IMR-90 (cell line): ENCODE results near the gene RHO. TPM values are rescaled to one million over a fixed set of nuclear protein-coding genes. Genes with fewer than 3 reads are reported as not detected.

ENCODE experiments used
- ATAC-seq: fragments of 200-7000 bp; cut with Tn5 transposase; 2 replicates; pipeline ENCODE4 v1.9.1; 2020; ENCODE audit warnings: low read depth, mild to moderate bottlenecking, moderate library complexity
- BruUV-seq: library from RNA; stranded (reverse); fragments of 400-500 nt; replicated peaks from 2 replicates; lab custom pipeline; 2021; lab: Mats Ljungman, UMichigan
- CTCF ChIA-PET: fragments of 300-600 bp; formaldehyde crosslinking; extraction: SDS; loops from one replicate; lab custom pipeline; 2021; ENCODE audit warnings: antibody characterized with exemption; lab: Yijun Ruan, JAX
- POLR2A ChIA-PET: fragments of 300-600 bp; sonication (Branson Sonifier 250); formaldehyde crosslinking; loops from one replicate; lab custom pipeline; 2022; ENCODE audit warnings: antibody characterized with exemption; ENCODE audit not compliant: unreplicated experiment; lab: Charles Lee
- DNase-seq: peaks from one replicate; pipeline ENCODE4 v3.0.0; 2013
- H2AFZ ChIP-seq: replicated peaks from 2 replicates; pipeline ENCODE3; 2013; ENCODE audit warnings: low read length, mild to moderate bottlenecking; ENCODE audit not compliant: poor library complexity
- H2AK5ac ChIP-seq: 2 replicates; pipeline ENCODE4 v1.6.1; 2013; ENCODE audit warnings: low read depth, low read length, inconsistent platforms
- H2AK9ac ChIP-seq: replicated peaks from 2 replicates; pipeline ENCODE3; 2013; ENCODE audit warnings: mild to moderate bottlenecking, low read depth, low read length, moderate library complexity; ENCODE audit not compliant: poor library complexity
- H2BK120ac ChIP-seq: 2 replicates; pipeline ENCODE4 v1.6.1; 2013; ENCODE audit warnings: low read depth, low read length, inconsistent platforms
- H2BK15ac ChIP-seq: 3 replicates; pipeline ENCODE4 v1.6.1; 2013; ENCODE audit warnings: low read depth, low read length, inconsistent platforms
- H2BK20ac ChIP-seq: 2 replicates; pipeline ENCODE4 v1.6.1; 2013; ENCODE audit warnings: low read depth, mild to moderate bottlenecking, inconsistent platforms, low read length, moderate library complexity
- H2BK5ac ChIP-seq: 2 replicates; pipeline ENCODE4 v1.6.1; 2013; ENCODE audit warnings: mild to moderate bottlenecking, low read depth, low read length, inconsistent platforms; ENCODE audit not compliant: poor library complexity, severe bottlenecking
- H3K14ac ChIP-seq: replicated peaks from 2 replicates; pipeline ENCODE4 v1.6.1; 2013; ENCODE audit warnings: low read depth, low read length, inconsistent platforms
- H3K18ac ChIP-seq: 2 replicates; pipeline ENCODE4 v1.6.1; 2013; ENCODE audit warnings: low read depth, low read length, control low read depth
- H3K23ac ChIP-seq: 2 replicates; pipeline ENCODE4 v1.6.1; 2013; ENCODE audit warnings: low read depth, low read length, inconsistent platforms
- H3K27ac ChIP-seq: 2 replicates; pipeline ENCODE4 v1.5.1; 2013; ENCODE audit warnings: mild to moderate bottlenecking, control low read depth, low read length; ENCODE audit not compliant: insufficient read depth
- H3K27me3 ChIP-seq: 2 replicates; pipeline ENCODE4 v1.6.1; 2013; ENCODE audit warnings: low read length; ENCODE audit not compliant: control insufficient read depth, insufficient read depth
- H3K36me3 ChIP-seq: 2 replicates; pipeline ENCODE4 v1.6.1; 2013; ENCODE audit warnings: low read length, mixed read lengths; ENCODE audit not compliant: control insufficient read depth, insufficient read depth
- H3K4ac ChIP-seq: 2 replicates; pipeline ENCODE4 v1.6.1; 2013; ENCODE audit warnings: low read depth, low read length, inconsistent platforms
- H3K4me1 ChIP-seq: 2 replicates; pipeline ENCODE4 v1.6.1; 2013; ENCODE audit warnings: low read length, mixed read lengths; ENCODE audit not compliant: control insufficient read depth, insufficient read depth
- H3K4me2 ChIP-seq: 2 replicates; pipeline ENCODE4 v1.6.1; 2013; ENCODE audit warnings: low read depth, mild to moderate bottlenecking, control low read depth, low read length, moderate library complexity
- H3K4me3 ChIP-seq: 2 replicates; pipeline ENCODE4 v1.5.1; 2013; ENCODE audit warnings: low read depth, mild to moderate bottlenecking, control low read depth, low read length, moderate library complexity; ENCODE audit not compliant: insufficient read depth
- H3K56ac ChIP-seq: 2 replicates; pipeline ENCODE4 v1.6.1; 2013; ENCODE audit warnings: low read length, inconsistent platforms; ENCODE audit not compliant: insufficient read depth; ENCODE audit errors: extremely low read depth
- H3K79me1 ChIP-seq, 2 experiments: 2 replicates each; pipeline ENCODE4 v1.6.1; 2013; ENCODE audit warnings: low read length in 2 of 2, inconsistent platforms in 1 of 2, low read depth in 1 of 2
- H3K9ac ChIP-seq: 2 replicates; pipeline ENCODE4 v1.6.1; 2013; ENCODE audit warnings: low read depth, low read length, control low read depth
- H3K9me1 ChIP-seq: 2 replicates; pipeline ENCODE4 v1.6.1; 2013; ENCODE audit warnings: low read length, inconsistent platforms; ENCODE audit not compliant: insufficient read depth
- H3K9me3 ChIP-seq: 2 replicates; pipeline ENCODE4 v1.6.1; 2013; ENCODE audit warnings: low read length; ENCODE audit not compliant: control insufficient read depth, insufficient read depth
- H4K20me1 ChIP-seq: 2 replicates; pipeline ENCODE4 v1.6.1; 2013; ENCODE audit warnings: low read length, inconsistent platforms; ENCODE audit not compliant: insufficient read depth
- H4K5ac ChIP-seq: 2 replicates; pipeline ENCODE4 v1.6.1; 2013; ENCODE audit warnings: mild to moderate bottlenecking, low read depth, low read length, control low read depth
- H4K8ac ChIP-seq, 2 experiments: 2 replicates each; pipeline ENCODE4 v1.6.1; 2013; ENCODE audit warnings: low read depth in 2 of 2, low read length in 2 of 2, control low read depth in 1 of 2, inconsistent platforms in 1 of 2
- H4K91ac ChIP-seq: 2 replicates; pipeline ENCODE4 v1.6.1; 2013; ENCODE audit warnings: low read depth, low read length, inconsistent platforms; ENCODE audit not compliant: insufficient read depth
- BHLHE40 ChIP-seq: fragments of 150-350 bp; IDR thresholded peaks from 2 replicates; pipeline ENCODE4 v1.6.1; 2016; ENCODE audit warnings: mild to moderate bottlenecking, low read depth, low read length
- CHD1 ChIP-seq: IDR thresholded peaks from 2 replicates; pipeline ENCODE4 v1.6.1; 2012; ENCODE audit warnings: low read depth, low read length, improper control_type of control experiment
- CTCF ChIP-seq: conservative IDR thresholded peaks from 2 replicates; pipeline ENCODE4 v1.5.1; 2012; ENCODE audit warnings: mild to moderate bottlenecking, low read depth, low read length, improper control_type of control experiment
- ELK1 ChIP-seq: fragments of 150-350 bp; IDR thresholded peaks from 2 replicates; pipeline ENCODE4 v1.6.1; 2016; ENCODE audit warnings: low read depth, mild to moderate bottlenecking, low read length, moderate library complexity, borderline replicate concordance
- FOS ChIP-seq: fragments of 150-350 bp; IDR thresholded peaks from 2 replicates; pipeline ENCODE4 v1.6.1; 2016; ENCODE audit warnings: low read depth, low read length
- MAFK ChIP-seq: IDR thresholded peaks from 2 replicates; pipeline ENCODE4 v1.6.1; 2012; ENCODE audit warnings: low read depth, low read length, improper control_type of control experiment
- MAZ ChIP-seq: IDR thresholded peaks from 2 replicates; pipeline ENCODE4 v1.6.1; 2012; ENCODE audit warnings: low read depth, mild to moderate bottlenecking, low read length, improper control_type of control experiment, moderate library complexity, borderline replicate concordance
- MXI1 ChIP-seq: IDR thresholded peaks from 2 replicates; pipeline ENCODE4 v1.6.1; 2012; ENCODE audit warnings: low read depth, mild to moderate bottlenecking, low read length, moderate library complexity, borderline replicate concordance
- NFE2L2 ChIP-seq: fragments of 150-350 bp; IDR thresholded peaks from 2 replicates; pipeline ENCODE4 v1.6.1; 2016; ENCODE audit warnings: low read depth, mild to moderate bottlenecking, low read length
- POLR2A ChIP-seq: IDR thresholded peaks from 2 replicates; pipeline ENCODE4 v1.6.1; 2012; ENCODE audit warnings: mild to moderate bottlenecking, low read depth, low read length
- RAD21 ChIP-seq: IDR thresholded peaks from 2 replicates; pipeline ENCODE4 v1.6.1; 2012; ENCODE audit warnings: low read length, improper control_type of control experiment
- RCOR1 ChIP-seq: IDR thresholded peaks from 2 replicates; pipeline ENCODE4 v1.6.1; 2012; ENCODE audit warnings: mild to moderate bottlenecking, low read length, improper control_type of control experiment; ENCODE audit not compliant: insufficient replicate concordance
- RFX5 ChIP-seq: IDR thresholded peaks from 2 replicates; pipeline ENCODE4 v1.8.0; 2012; ENCODE audit warnings: low read depth, mild to moderate bottlenecking, low read length, moderate library complexity
- SMC3 ChIP-seq: fragments of 150-350 bp; IDR thresholded peaks from 2 replicates; pipeline ENCODE4 v1.6.1; 2016; ENCODE audit warnings: low read depth, mild to moderate bottlenecking, antibody characterized with exemption, low read length, moderate library complexity
- USF2 ChIP-seq: fragments of 150-350 bp; IDR thresholded peaks from 2 replicates; pipeline ENCODE4 v1.6.1; 2017; ENCODE audit warnings: mild to moderate bottlenecking, antibody characterized with exemption, low read length, low read depth
- WGBS, 2 experiments: methylation state at CpG; one replicate each; pipeline versions ENCODE4 v1.1.5 to v1.1.7; 2013; ENCODE audit warnings: missing lambda C conversion rate in 2 of 2; ENCODE audit not compliant: insufficient read length in 1 of 2; ENCODE audit errors: extremely low coverage in 2 of 2; 5-methylcytosine and 5-hydroxymethylcytosine counted together
- dilution Hi-C: fragments of 300-500 bp; cut with HindIII; formaldehyde crosslinking; loops from one replicate; pipeline ENCODE4 v1.14.3; 2018; ENCODE audit warnings: low sequenced_read_pairs; ENCODE audit not compliant: unreplicated experiment
- in situ Hi-C: fragments of 300-500 bp; cut with MboI; formaldehyde crosslinking; loops from 3 replicates; pipeline ENCODE4 v1.14.3; 2019; ENCODE audit warnings: low sequenced_read_pairs, inconsistent platforms, mixed read lengths
- intact Hi-C: fragments of 100-400 bp; cut with micrococcal nuclease; formaldehyde crosslinking; loops from 2 replicates; pipeline ENCODE4 v1.10.0; 2022
- polyA plus RNA-seq, 3 experiments: library from polyadenylated mRNA; depleted of rRNA; stranded (reverse); fragments of >200 nt; gene quantifications; 2 replicates each; pipeline ENCODE4 v1.2.3, GENCODE V29; 2012; ENCODE audit warnings: low replicate concordance in 1 of 3
- total RNA-seq: library from RNA; depleted of rRNA; stranded (reverse); fragments of >200 nt; gene quantifications from 2 replicates; pipeline ENCODE4 v1.2.3, GENCODE V29; 2012

Gene RHO
- total and polyA plus RNA-seq, 2 of the 4 experiments (the other 2 are of a cell fraction) = not detected

- Histone ChIP-seq H2BK20ac (peak overlapping the region; percentile 51), H2AK9ac (peak overlapping the region; percentile 86), H3K4ac (peak overlapping the region; percentile 5), H3K36me3 (no peaks in the 10 kb centered on the region), H3K4me2 (no peak overlapping the region), H3K4me3 (no peak overlapping the region), H3K9me3 (no peaks in the 10 kb centered on the region), H3K79me1 (no peaks in the 10 kb centered on the region), H3K9ac (no peak overlapping the region), H2AK5ac (peak overlapping the region; percentile 20; the same call in 1 of the 2 replicates), H2BK120ac (no peak overlapping the region; the same call in 1 of the 2 replicates), H4K5ac (peak overlapping the region; percentile 87; the same call in 1 of the 2 replicates), H3K18ac (peak overlapping the region; percentile 34; the same call in 1 of the 2 replicates), H2AFZ (peak overlapping the region; percentile 79), H4K8ac (peak overlapping the region in 1 of 2 experiments; percentile 6; a peak in 1 of 4 replicates), H3K23ac (no peak overlapping the region), H3K27ac (no peak overlapping the region), H2BK5ac (peak overlapping the region; percentile 46), H3K56ac (no peak overlapping the region), H2BK15ac (peak overlapping the region; percentile 21; the same call in 1 of the 3 replicates), H3K27me3 (no peaks in the 10 kb centered on the region), H3K4me1 (peaks cover 10% of the 10 kb centered on the region), H4K91ac (peak overlapping the region; percentile 17; the same call in 1 of the 2 replicates), H3K14ac (0 out of 2 replicates have a peak overlapping the region, but pooled peaks have one; percentile 45), H4K20me1 (no peaks in the 10 kb centered on the region), H3K9me1 (peaks cover 5% of the 10 kb centered on the region)
- dilution Hi-C loops = no loop called here
- whole genome bisulfite sequencing, 2 experiments = no CpG with 5 or more reads among the region's 8 CpGs
- ATAC-seq (peak; percentile 75), DNase-seq (peak; percentile 79)
- intact Hi-C loops = no loop called here
- no TSS peak for BruUV-seq
- CTCF ChIA-PET = no interaction called here
- in situ Hi-C loops = no loop called here
- POLR2A ChIA-PET = no interaction called here
- TF ChIP-seq BHLHE40 = no peak
- no peak for TF ChIP-seq ELK1
- no peak for TF ChIP-seq MXI1
- TF ChIP-seq CHD1 = no peak
- no peak for TF ChIP-seq MAZ
- TF ChIP-seq MAFK = no peak
- TF ChIP-seq CTCF = no peak
- TF ChIP-seq NFE2L2 = no peak
- TF ChIP-seq RAD21 = 0 out of 2 replicates have a peak, but pooled peaks have one; percentile 13
- no peak for TF ChIP-seq SMC3
- no peak for TF ChIP-seq RFX5
- peak; percentile 38; the same call in 1 of the 2 replicates for TF ChIP-seq FOS
- TF ChIP-seq POLR2A = no peak
- TF ChIP-seq RCOR1 = no peak
- TF ChIP-seq USF2 = no peak
Measured at GRCh38 chr3:129525341-129525968, 3.0 kb upstream of the RHO start.
